Parathyroid adenoma (tissue), 2 donors: ENCODE results near the gene KRTAP10-4.

Experiments
- H2AFZ ChIP-seq: fragments of 300-600 bp; sonication (generic); one replicate; pipeline ENCODE4 v1.7.0; 2017; ENCODE audit warnings: antibody characterized with exemption, mild to moderate bottlenecking
- H3K27ac ChIP-seq: fragments of 300-600 bp; sonication (generic); one replicate; pipeline ENCODE4 v1.7.0; 2017
- H3K27me3 ChIP-seq: fragments of 300-600 bp; sonication (generic); one replicate; pipeline ENCODE4 v1.7.0; 2017; ENCODE audit warnings: low read length; ENCODE audit not compliant: control insufficient read depth, insufficient read depth
- H3K36me3 ChIP-seq: fragments of 300-600 bp; sonication (generic); one replicate; pipeline ENCODE4 v1.7.0; 2017; ENCODE audit warnings: low read length; ENCODE audit not compliant: control insufficient read depth, insufficient read depth
- H3K4me1 ChIP-seq: fragments of 300-600 bp; sonication (generic); one replicate; pipeline ENCODE4 v1.7.0; 2017; ENCODE audit warnings: control low read depth
- H3K4me2 ChIP-seq: fragments of 300-600 bp; sonication (generic); one replicate; pipeline ENCODE4 v1.7.0; 2017; ENCODE audit warnings: low read length
- H3K4me3 ChIP-seq: fragments of 300-600 bp; sonication (generic); one replicate; pipeline ENCODE4 v1.7.0; 2017; ENCODE audit warnings: low read depth, low read length
- H3K79me2 ChIP-seq: fragments of 300-600 bp; sonication (generic); one replicate; pipeline ENCODE4 v1.7.0; 2017; ENCODE audit warnings: control low read depth
- H3K9ac ChIP-seq: fragments of 300-600 bp; sonication (generic); one replicate; pipeline ENCODE4 v1.7.0; 2017; ENCODE audit warnings: mild to moderate bottlenecking
- H3K9me3 ChIP-seq: fragments of 300-600 bp; sonication (generic); one replicate; pipeline ENCODE4 v1.7.0; 2017; ENCODE audit warnings: low read length; ENCODE audit not compliant: control insufficient read depth
- CTCF ChIP-seq: fragments of 300-600 bp; sonication (generic); IDR thresholded peaks from one replicate; pipeline ENCODE4 v1.7.0; 2017; ENCODE audit warnings: antibody characterized with exemption, mild to moderate bottlenecking
- donor health status: primary hyperparathyroidism.

The KRTAP10-4 gene

GRCh38 chr21:44540741-44541288 is 32.7 kb upstream of the KRTAP10-4 start:
- H3K9me3 ChIP-seq = no peaks in the 10 kb centered on the region
- H3K36me3 ChIP-seq = no peaks in the 10 kb centered on the region
- H3K9ac ChIP-seq = no peak overlapping the region
- no peak overlapping the region for H3K27ac ChIP-seq
- no peaks in the 10 kb centered on the region for H3K79me2 ChIP-seq
- no peaks in the 10 kb centered on the region for H3K4me1 ChIP-seq
- no peak overlapping the region for H3K4me2 ChIP-seq
- no peak overlapping the region for H3K4me3 ChIP-seq
- H2AFZ ChIP-seq = no peak overlapping the region
- no peak for TF ChIP-seq CTCF
- H3K27me3 ChIP-seq = no peaks in the 10 kb centered on the region

- Histone ChIP-seq H3K4me2 (no peak overlapping the region), H3K79me2 (no peaks in the 10 kb centered on the region), H3K36me3 (no peaks in the 10 kb centered on the region), H2AFZ (no peak overlapping the region), H3K9me3 (no peaks in the 10 kb centered on the region), H3K4me3 (no peak overlapping the region), H3K9ac (no peak overlapping the region), H3K27me3 (no peaks in the 10 kb centered on the region), H3K27ac (no peak overlapping the region), H3K4me1 (no peaks in the 10 kb centered on the region)
- no peak for TF ChIP-seq CTCF
These were observed 30.8 kb upstream of the KRTAP10-4 start for GRCh38 chr21:44542716-44543115.

- no peak for TF ChIP-seq CTCF
- Histone ChIP-seq H3K4me1 (no peaks in the 10 kb centered on the region), H2AFZ (no peak overlapping the region), H3K79me2 (no peaks in the 10 kb centered on the region), H3K4me3 (no peak overlapping the region), H3K9me3 (no peaks in the 10 kb centered on the region), H3K36me3 (no peaks in the 10 kb centered on the region), H3K4me2 (no peak overlapping the region), H3K9ac (no peak overlapping the region), H3K27ac (no peak overlapping the region), H3K27me3 (no peaks in the 10 kb centered on the region)
These were observed 29.0 kb upstream of the KRTAP10-4 start for GRCh38 chr21:44544566-44544965.

DNA sequence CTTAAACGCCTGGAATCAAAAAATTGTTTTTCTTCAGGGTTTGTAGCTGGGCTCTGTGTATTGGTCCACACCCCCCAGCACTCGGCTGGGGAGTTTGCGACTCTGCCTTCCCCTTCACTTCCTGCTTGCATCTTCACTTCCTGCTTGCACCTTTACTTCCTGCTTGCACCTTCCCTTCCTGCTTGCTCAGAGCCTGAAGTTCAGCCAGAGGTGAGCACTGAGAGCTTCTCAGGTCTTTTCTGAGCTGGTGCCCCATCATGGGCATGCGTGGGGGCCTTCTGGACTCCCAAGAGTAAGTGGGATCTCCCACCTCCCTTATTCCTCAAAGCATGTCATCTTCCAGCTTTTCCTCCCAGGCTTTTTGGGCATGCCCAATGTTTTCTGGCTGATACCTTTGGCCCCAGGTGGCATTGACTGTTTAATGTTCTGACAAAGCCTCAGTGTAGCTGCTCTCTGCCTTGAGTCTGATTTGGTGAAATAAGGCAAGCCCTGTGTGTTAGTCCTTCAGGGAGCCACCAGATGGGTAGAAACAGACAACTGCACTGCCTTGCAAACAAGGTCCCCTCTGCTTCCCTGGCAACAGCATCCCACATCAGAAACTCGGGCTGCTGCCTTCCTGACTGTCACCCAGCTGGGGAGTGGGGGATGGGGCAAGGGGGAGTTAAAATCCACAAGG is 25.7 kb upstream of the KRTAP10-4 start:
- Histone ChIP-seq H3K9ac (no peak overlapping the region), H3K9me3 (no peaks in the 10 kb centered on the region), H3K4me1 (no peaks in the 10 kb centered on the region), H3K4me3 (no peak overlapping the region), H3K27ac (no peak overlapping the region), H3K36me3 (no peaks in the 10 kb centered on the region), H3K79me2 (no peaks in the 10 kb centered on the region), H3K27me3 (no peaks in the 10 kb centered on the region), H2AFZ (no peak overlapping the region), H3K4me2 (no peak overlapping the region)
- no peak for TF ChIP-seq CTCF

- H3K9ac ChIP-seq = no peak overlapping the region
- H3K36me3 ChIP-seq = no peaks in the 10 kb centered on the region
- H3K4me1 ChIP-seq = no peaks in the 10 kb centered on the region
- H3K27me3 ChIP-seq = no peaks in the 10 kb centered on the region
- no peak overlapping the region for H2AFZ ChIP-seq
- TF ChIP-seq CTCF = no peak
- H3K4me3 ChIP-seq = no peak overlapping the region
- no peaks in the 10 kb centered on the region for H3K9me3 ChIP-seq
- no peak overlapping the region for H3K4me2 ChIP-seq
- no peaks in the 10 kb centered on the region for H3K79me2 ChIP-seq
- no peak overlapping the region for H3K27ac ChIP-seq
These were observed 25.1 kb upstream of the KRTAP10-4 start for GRCh38 chr21:44548381-44548780.
